Measurements from ENCODE around the gene STK11. TPM values are rescaled to one million over a fixed set of nuclear protein-coding genes. Genes with fewer than 3 reads are reported as not detected.

STK11 gene
- total and polyA plus RNA-seq, 3 donors from 2014 or later, result 194 to 209 (median 197) TPM

GRCh38 chr19:1224847-1225246 lies 19.3 kb downstream of the STK11 start:
- TF ChIP-seq CTCF (IDR thresholded peaks at IDR 0.05), result no peak
- TF ChIP-seq POLR2A (IDR thresholded peaks at IDR 0.05), result no peak
- Histone ChIP-seq H3K9me3 (no peaks in the 10 kb centered on the region), H3K4me1 (peaks cover 17% of the 10 kb centered on the region), H3K4me3 (no peak overlapping the region), H3K36me3 (ENCODE audit: low read depth, missing control alignments) (no peaks in the 10 kb centered on the region), H3K27ac (no peak overlapping the region), H3K27me3 (no peaks in the 10 kb centered on the region)
- DNase-seq, result no peak
- intact Hi-C loops (cut with DNase I; ENCODE audit: low total_unique reads), result no loop called here
- WGBS, 2 donors, result 90 to 97% methylated on average over 11 to 16 of the region's 16 CpGs

DNA sequence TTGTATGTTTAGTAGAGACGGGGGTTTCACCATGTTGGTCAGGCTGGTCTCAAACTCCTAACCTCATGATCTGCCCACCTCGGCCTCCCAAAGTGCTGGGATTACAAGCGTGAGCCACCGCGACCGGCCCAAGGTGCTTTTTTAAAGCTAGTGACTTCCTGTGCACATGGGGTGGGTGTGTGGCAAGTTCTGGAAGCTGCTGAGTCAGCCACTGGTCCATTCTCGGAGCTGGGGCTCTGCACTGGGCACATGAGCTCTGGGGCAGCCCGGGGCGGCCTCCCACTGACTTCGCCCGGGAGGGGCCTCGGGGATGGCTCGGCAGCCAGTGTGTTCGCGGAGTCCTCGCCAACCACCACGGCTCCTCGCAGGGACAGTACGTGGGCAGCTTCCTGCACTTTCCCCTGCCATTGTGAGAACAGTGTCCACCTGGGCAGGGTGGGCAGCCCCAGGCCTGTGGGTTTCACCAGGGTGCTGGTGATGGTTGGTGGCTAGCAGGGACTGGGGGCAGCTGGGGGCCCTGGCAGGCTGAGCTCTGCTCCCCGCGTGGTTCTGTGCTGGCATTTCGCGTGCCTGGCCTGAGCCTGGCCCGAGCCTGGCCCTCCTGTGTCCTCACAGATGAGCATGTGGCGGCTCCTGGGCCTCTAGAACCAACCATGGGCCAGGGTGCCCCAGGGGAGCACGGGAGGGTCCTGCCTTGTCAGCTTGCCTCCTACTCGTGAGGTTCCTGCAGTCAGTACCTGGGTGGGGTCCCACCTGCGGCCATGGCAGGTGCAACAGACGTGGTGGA lies 20.1 kb downstream of the STK11 start:
- TF ChIP-seq CTCF (IDR thresholded peaks at IDR 0.05) (no peak), POLR2A (IDR thresholded peaks at IDR 0.05) (no peak)
- DNase-seq, result no peak
- intact Hi-C loops (cut with DNase I; ENCODE audit: low total_unique reads), result no loop called here
- Histone ChIP-seq H3K36me3 (ENCODE audit: low read depth, missing control alignments) (no peaks in the 10 kb centered on the region), H3K4me3 (no peak overlapping the region), H3K27me3 (no peaks in the 10 kb centered on the region), H3K27ac (no peak overlapping the region), H3K4me1 (peaks cover 17% of the 10 kb centered on the region), H3K9me3 (no peaks in the 10 kb centered on the region)
- 79 to 87% methylated on average over 6 to 15 of the region's 29 CpGs for WGBS, 2 donors

GRCh38 chr19:1226227-1226518 lies 20.6 kb downstream of the STK11 start:
- no peak for DNase-seq
- intact Hi-C loops (cut with DNase I; ENCODE audit: low total_unique reads), result no loop called here
- WGBS, 2 donors, result 84% methylated on average over 11 of the region's 11 CpGs; no CpG with 5 or more reads in 1 of the 2 donors
- no peaks in the 10 kb centered on the region for H3K36me3 ChIP-seq (ENCODE audit: low read depth, missing control alignments)
- H3K4me3 ChIP-seq, result no peak overlapping the region
- H3K4me1 ChIP-seq, result peaks cover 16% of the 10 kb centered on the region
- no peak for TF ChIP-seq CTCF (IDR thresholded peaks at IDR 0.05)
- TF ChIP-seq POLR2A (IDR thresholded peaks at IDR 0.05), result no peak
- H3K9me3 ChIP-seq, result no peaks in the 10 kb centered on the region
- H3K27ac ChIP-seq, result no peak overlapping the region
- no peaks in the 10 kb centered on the region for H3K27me3 ChIP-seq

DNA sequence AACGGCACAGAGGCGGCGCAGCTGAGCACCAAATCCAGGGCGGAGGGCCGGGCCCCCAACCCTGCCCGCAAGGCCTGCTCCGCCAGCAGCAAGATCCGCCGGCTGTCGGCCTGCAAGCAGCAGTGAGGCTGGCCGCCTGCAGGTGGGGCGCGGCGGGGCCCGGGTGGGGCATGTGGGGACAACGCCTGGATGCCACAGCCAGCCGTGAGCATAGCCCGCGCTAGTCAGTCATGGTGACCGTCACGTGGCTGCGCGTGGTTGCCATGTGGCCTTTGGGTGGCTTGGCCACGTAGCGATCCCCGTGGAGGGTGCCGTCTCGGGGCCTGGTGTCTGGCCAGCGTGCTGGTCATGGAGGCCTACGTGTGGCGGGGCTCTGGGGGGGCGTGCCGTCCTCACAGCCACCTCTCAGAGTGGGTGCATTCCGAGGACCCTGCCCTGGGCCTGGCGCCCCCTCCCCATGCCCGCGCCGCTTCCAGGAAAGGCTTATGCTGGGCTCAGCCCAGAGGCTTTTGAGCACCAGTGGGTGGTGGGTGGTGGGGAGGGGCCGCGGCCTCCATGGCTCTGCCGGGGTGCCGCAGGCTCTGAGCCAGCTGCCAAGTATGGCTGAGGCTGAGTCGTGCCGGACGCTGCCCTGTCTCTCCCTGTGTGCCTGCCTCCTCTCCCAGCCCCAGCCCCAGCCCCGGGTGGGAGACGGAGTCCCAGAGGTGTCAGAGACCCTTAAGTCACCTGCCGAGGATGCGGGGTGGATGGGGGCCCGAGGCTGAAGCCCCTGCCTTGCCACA lies 21.1 kb downstream of the STK11 start:
- 90% methylated on average over 45 of the region's 50 CpGs; no CpG with 5 or more reads in 1 of the 2 donors for WGBS, 2 donors
- Histone ChIP-seq H3K27ac (no peak overlapping the region), H3K36me3 (ENCODE audit: low read depth, missing control alignments) (no peaks in the 10 kb centered on the region), H3K27me3 (no peaks in the 10 kb centered on the region), H3K4me3 (peak overlapping the region in 1 of 2 donors; percentile 48), H3K9me3 (no peaks in the 10 kb centered on the region), H3K4me1 (peaks cover 11% of the 10 kb centered on the region)
- TF ChIP-seq POLR2A (IDR thresholded peaks at IDR 0.05) (no peak), CTCF (IDR thresholded peaks at IDR 0.05) (no peak)
- DNase-seq, result no peak
- intact Hi-C loops (cut with DNase I; ENCODE audit: low total_unique reads), result no loop called here

Measured in testis (tissue), 3 donors.